Epithelial cell of prostate (primary cell): ENCODE data around the gene ATP6V0D1.
"Not testable (repeated sequence)": the region's sequence is repeated elsewhere in the genome, so short reads cannot be mapped to it uniquely, and the experiment has no call there.

Experiments used
- DNase-seq: peaks from one replicate; pipeline ENCODE4 v3.0.0-alpha.2; 2011; ENCODE audit warnings: low read depth, low spot score
- H3K27ac ChIP-seq: fragments of 450-650 bp; 2 replicates; pipeline ENCODE4 v1.5.1; 2017; ENCODE audit warnings: mild to moderate bottlenecking

Gene ATP6V0D1

DNA sequence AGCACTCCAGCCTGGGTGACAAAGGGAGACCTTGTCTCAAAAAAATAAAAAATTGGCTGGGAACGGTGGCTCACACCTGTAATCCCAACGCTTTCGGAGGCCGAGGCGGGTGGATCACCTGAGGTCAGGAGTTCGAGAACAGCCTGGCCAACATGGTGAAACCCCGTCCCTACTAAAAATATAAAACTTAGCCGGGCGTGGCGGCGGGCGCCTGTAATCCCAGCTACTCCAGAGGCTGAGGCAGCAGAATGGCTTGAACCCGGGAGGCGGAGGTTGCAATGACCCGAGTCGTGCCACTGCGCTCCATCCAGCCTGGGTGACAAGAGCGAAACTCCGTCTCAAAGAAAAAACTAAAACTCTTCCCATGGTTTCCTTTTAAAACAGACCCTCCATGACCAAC, 65.5 kb downstream of the ATP6V0D1 start:
- not testable (repeated sequence) for DNase-seq
- H3K27ac ChIP-seq, result peak overlapping the region; percentile 50

GRCh38 chr16:67413978-67414911, 66.7 kb downstream of the ATP6V0D1 start:
- H3K27ac ChIP-seq, result no peak overlapping the region
- DNase-seq, result no peak

- DNase-seq, result no peak
- H3K27ac ChIP-seq, result no peak overlapping the region
These were observed 68.7 kb downstream of the ATP6V0D1 start for GRCh38 chr16:67412294-67412693.

- no peak overlapping the region for H3K27ac ChIP-seq
- no peak for DNase-seq
These were observed 69.6 kb downstream of the ATP6V0D1 start for GRCh38 chr16:67411339-67411738.

DNA sequence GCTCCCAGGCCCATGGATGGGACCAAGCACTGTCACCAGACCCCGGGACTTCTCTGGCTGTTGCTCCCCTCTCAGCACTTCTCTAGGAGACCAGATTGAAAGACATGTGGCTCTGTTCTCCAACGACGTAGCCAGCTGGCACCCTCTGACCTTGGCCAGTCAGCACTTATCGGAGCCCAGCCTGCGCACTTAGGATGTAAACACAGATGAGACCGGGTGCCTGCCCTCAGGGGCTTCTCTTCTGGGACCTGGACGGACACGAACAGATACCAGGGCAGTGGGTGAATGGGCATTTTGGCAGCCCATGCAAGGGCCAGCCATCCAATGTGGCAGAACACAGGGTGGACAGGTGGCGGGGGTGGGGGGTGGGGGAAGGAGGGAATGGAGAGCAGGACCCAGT, 71.3 kb downstream of the ATP6V0D1 start:
- DNase-seq, result no peak
- peak overlapping the region; percentile 17 for H3K27ac ChIP-seq

DNA sequence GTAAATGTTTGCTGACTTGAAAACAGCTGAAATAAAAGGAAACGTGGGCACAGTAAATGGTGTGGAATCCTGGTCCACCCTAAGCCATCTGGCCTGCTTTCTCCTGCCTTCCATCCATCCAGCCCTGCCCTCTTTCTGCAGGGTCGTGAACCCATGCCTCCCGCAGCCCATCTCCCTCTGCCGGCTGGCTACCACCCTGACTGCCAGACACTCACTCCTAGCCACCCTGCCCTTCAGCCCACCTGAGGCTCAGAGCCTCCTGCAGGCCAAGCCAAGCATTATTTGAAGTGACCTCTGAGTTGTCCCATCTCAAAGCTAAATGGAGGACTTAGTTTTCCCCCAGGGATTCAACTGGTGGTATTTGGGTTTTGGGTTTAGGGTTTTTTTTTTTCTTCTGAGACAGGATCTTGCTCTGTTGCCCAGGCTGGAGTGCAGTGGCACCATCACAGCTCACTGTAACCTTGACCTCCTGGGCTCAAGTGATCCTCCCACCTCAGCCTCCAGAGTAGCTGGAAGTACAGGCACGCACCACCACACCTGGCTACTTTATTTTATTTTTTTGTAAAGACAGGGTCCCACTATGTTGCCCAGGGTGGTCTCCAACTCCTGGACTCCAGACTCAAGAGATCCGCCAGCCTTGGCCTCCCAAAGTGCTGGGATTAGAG, 73.0 kb downstream of the ATP6V0D1 start:
- peak overlapping the region; percentile 96 for H3K27ac ChIP-seq
- no peak for DNase-seq

- peak overlapping the region; percentile 96 for H3K27ac ChIP-seq
- no peak for DNase-seq
These were observed 73.7 kb downstream of the ATP6V0D1 start for GRCh38 chr16:67407176-67407787.

- no peak for DNase-seq
- peak overlapping the region; percentile 96 for H3K27ac ChIP-seq
These were observed 74.6 kb downstream of the ATP6V0D1 start for GRCh38 chr16:67406111-67406971.

- peak overlapping the region; percentile 96 for H3K27ac ChIP-seq
These were observed 75.6 kb downstream of the ATP6V0D1 start for GRCh38 chr16:67405336-67405735.

DNA sequence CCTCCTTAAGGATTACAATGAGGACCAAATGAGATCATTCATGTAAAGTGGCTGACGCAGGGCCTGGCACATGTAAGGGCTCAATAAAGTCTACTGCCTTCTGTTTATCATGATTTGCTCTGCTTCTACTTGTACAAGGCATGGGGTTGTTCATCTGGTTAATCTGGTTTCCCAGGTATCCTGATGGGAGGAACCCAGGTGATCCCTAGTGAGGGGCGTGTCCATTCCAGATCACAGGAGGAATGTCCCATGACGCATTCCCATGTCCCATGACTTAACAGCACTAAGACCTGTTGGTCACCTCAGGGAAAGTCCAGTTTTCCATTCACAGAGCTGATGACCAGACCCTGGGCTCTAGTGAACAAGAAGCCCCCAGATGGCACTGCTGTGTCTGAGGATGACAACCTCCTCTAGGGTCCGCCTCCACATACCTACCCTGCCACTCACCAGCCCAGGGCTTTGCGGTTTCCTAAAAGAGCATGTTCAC, 76.2 kb downstream of the ATP6V0D1 start:
- H3K27ac ChIP-seq, result peak overlapping the region; percentile 96
- peak; percentile 98 for DNase-seq

More at GRCh38 chr16:67405336-67405735, 75.6 kb downstream of the ATP6V0D1 start:
- no peak for DNase-seq

- no peak for DNase-seq
- H3K27ac ChIP-seq, result peak overlapping the region; percentile 96
These were observed 76.9 kb downstream of the ATP6V0D1 start for GRCh38 chr16:67403976-67404555.

DNA sequence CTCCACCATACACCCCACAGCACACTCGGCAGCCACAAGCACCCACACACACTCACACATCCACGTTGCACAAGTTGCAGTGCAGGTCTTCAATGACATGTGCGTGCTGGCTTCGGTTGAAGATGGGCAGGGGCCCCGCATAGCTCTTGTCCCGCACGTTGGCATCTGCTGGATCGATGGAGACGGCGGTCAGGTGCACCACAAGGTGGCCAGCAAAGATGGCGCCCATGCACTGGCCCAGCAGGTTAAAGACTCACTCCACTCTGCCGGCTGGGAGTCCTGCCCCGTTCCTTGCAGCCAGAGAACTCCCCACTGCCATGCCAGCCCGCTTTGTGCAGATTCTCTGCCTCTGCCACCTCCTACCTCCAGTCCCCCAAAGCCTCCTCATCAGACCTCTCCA, 80.1 kb downstream of the ATP6V0D1 start:
- H3K27ac ChIP-seq, result no peak overlapping the region
- DNase-seq, result no peak

DNA sequence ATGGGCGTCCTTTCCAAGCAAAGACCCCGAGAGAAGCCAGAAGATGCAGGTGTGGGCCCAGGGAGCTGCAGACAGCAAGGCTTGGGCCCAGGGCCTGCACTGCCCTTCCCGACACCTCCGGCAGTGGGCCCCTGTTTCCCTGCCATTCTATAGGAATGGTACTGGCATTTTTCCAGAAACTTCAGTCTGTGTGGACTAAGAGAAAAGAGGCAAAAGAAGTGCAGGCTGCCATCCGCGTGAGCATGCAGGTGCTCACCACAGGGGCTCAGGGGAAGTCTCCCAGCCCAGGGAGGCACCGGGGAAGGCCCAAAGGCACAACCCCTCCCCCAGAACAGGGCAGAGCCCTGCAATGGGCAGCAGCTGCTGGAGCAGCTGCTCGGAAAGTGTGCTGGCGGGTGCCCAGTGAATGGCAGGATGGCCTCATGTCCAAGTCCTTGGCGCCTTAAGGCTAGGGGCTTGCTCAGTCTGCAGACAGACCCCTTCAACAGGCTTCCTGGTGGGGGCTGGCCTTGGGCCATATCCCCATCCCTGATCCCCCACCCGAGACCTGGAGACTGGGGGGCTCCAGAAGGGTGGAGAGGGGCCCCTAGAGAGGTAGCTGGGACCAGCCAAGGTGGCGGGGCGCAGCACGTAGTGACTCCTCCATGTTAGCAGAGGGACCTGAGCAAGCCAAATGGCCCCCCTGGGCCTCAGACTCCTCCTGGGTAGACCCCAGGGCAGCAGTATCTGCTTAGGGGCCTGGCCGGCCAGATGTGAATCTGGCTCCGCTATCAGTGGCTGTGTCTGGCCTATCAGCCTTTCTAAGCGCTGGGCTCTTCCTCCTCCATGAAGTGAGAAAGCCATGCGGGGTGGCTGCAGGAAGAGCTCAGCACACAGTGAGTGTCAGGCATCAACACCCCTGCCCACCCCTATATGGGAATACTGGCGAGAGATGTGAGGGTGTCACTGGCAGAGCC, 80.9 kb downstream of the ATP6V0D1 start:
- no peak overlapping the region for H3K27ac ChIP-seq
- no peak for DNase-seq

GRCh38 chr16:67399218-67399733, 81.7 kb downstream of the ATP6V0D1 start:
- no peak for DNase-seq

GRCh38 chr16:67398546-67399217, 82.3 kb downstream of the ATP6V0D1 start:
- no peak overlapping the region for H3K27ac ChIP-seq

More at GRCh38 chr16:67399218-67399733, 81.7 kb downstream of the ATP6V0D1 start:
- no peak overlapping the region for H3K27ac ChIP-seq

GRCh38 chr16:67397812-67398545, 83.0 kb downstream of the ATP6V0D1 start:
- DNase-seq, result no peak
- H3K27ac ChIP-seq, result no peak overlapping the region

More at GRCh38 chr16:67398546-67399217, 82.3 kb downstream of the ATP6V0D1 start:
- no peak for DNase-seq
